GM19372 (cell line): ENCODE measurements around the gene C12orf42.
A peak's percentile ranks its signal among the peaks of the same experiment; 100 is the strongest.
"Not testable (repeated sequence)": the region's sequence is repeated elsewhere in the genome, so short reads cannot be mapped to it uniquely, and the experiment has no call there.

Experiments
- ATAC-seq: cut with Tn5 transposase; IDR thresholded peaks from one replicate; pipeline ENCODE4 v1.9.1; 2021; ENCODE audit warnings: mild to moderate bottlenecking, low read depth, moderate library complexity; ENCODE audit not compliant: unreplicated experiment

C12orf42 gene

DNA sequence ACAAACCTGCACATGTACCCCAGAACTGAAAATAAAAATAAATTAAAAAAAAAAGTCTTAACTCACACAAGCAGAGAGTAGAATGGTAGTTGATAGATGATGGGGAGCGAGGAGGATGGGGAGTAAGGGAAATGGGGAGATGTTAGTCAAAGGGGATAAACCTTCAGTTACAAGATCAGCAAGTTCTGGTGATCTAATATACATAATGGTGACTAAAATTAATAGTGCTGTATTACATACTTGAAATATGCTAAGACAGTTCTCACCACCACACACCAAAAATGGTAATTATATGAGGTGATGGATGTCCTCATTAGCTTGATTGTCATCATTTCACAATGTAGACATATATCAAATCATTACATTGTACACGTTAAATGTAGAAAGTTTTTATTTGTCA, 3.2 kb upstream of the C12orf42 start:
- ATAC-seq = no peak

DNA sequence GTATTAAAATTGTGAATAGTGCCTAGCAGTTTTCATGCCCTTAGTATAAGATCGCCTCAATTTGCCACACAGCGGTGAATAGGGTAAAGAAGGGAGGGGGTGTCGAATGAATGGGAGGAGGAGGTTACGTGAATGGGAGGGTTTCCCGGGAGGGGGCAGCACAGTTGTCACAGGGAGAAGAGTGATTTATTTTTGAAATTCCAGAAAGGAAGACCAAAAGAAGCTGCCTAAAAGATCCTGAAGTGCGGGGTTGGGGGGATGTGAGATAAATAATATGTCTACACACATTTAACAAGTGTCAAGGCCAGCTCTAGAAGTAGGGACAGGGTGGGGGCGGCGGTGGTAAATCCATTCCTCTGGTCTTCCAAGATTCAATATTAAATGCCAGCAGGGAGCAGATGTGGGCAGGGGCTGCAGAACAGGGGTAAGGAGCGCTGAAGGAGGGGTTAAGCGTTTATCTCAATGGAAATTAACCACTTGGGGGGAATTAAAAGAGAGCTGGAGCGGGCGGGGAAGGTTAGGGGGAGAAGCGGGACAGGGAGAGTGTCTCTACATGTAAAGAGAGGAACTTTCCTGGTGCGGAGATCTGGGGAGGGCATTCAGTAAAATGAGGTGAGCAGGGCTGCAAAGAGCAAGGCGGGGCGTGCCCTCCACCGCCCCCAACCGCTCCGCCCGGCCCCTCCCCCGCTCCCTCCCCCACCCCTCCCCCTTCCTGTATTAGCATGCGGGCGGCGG, 867 bp downstream of the C12orf42 start:
- ATAC-seq = no peak

DNA sequence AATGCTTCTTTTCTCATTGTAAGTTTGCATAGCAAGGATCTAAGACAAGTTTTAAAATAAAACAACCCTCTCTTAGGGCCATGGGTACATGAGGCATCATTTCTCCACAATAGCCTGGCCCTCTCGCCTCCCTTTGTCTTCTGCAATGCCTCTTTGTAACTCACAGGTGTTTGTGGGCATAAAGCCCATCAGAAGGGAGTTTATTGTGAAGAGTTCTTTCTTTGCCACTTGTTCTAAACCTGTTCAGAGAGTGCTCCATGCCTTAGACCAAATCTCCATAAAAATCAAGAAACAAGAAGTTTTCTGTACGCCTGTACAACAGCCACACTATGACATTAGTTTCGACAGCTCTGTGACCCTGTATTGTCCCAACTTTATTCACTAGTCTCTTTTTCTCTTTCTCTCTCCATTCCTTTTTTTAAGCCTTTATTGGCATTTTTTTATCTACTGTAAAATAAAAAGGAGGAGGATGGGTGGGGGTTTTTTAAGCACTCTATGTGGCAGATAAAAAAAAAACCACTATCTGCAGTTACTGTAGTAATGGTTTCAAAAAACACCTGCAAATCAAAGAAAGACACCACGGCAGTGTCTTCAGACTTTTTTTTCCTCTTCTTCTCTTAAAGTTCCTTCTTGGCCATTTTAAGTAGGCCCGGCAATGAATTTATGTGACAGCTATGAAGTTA, 1.6 kb downstream of the C12orf42 start:
- no peak for ATAC-seq

DNA sequence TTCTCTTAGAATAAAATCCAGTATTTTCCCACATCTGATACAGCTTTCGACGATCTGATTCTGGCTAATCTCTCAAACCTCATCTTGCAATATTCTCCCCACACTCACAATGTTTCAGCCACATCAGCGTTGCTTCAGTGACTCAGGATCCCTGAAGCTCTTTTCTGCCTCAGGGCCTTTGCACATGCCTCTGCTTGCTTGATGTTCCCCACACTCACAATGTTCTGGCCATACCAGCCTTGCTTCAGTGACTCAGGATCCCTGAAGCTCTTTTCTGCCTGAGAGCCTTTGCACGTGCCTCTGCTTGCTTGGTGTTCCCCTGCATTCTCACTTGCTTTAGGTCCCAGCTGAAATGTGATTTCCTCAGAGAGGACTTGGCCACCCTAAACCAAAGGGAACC, 2.6 kb downstream of the C12orf42 start:
- no peak for ATAC-seq

DNA sequence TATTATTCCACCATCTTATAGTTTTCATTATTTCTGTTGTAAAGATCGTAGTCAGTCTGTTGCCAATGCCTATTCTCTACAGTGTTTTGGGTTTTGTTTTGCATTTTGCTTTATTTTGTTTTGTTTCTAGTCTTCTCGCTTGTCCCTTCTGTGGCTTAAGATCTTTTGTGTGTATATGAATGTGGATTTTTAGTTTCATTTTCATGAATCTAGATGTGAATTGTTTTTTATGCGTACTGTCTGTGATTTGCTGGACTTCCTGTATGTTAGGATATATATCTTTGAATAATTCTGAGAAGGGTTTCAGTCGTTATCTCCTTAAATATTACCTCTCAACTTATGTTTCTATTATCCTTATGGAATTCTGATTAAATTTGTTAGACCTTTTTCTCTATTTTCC, 13.4 kb downstream of the C12orf42 start:
- ATAC-seq = no peak

DNA sequence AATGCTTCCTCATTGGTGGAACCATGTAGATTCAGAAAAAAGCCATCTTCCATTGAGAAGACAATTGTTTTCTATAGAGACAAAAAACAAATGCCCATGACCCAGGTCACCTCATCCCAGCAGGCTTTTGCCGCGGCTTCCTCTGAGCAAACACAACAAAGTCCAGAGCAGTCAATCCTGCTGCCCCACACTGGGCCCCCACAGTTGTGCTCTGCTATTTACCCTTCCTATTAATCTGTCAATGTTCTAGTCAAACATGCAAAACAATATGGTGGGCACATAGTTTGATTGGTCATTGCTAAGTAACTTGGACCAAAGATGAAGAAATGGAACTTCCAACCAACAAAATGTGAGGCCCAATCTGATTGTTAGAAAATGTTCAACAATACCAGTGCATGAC, 20.7 kb downstream of the C12orf42 start:
- no peak for ATAC-seq

DNA sequence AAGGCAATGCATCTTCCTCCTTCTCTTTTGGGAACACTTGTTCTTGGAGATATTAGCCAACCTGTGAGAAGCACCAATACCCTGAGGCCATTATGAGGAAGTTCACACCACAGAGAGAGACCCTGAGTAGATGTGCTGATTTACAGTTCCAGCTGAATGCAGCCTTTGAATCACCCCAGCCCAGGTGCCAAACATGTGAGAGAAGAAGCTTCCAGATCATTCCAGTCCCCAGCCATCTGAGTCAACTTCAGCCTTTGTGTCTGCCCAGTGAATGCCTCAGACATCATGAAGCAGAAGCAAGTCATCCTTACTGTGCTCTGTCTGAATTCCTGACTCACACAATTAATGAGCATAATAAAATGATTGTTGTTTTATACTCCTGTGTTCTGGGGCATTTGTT, 25.1 kb downstream of the C12orf42 start:
- ATAC-seq = no peak

DNA sequence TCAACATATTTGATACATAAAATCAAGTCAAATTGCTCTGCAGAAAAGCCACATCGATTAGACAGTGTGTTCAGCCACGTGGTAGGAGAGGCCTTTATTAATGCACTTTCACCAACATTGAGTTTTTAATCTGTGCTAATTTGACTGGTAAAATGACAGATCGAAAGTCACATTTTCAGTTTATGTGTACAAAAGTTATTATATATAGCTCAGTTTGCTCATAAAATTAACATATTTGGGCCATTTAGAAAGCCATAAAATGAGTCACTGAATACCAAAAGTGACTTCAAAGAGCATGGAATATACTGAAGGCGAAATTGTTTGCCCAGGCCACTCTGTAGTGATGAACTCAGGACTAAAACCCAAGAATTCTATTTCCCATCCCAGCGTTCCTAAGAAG, 26.0 kb downstream of the C12orf42 start:
- no peak for ATAC-seq

DNA sequence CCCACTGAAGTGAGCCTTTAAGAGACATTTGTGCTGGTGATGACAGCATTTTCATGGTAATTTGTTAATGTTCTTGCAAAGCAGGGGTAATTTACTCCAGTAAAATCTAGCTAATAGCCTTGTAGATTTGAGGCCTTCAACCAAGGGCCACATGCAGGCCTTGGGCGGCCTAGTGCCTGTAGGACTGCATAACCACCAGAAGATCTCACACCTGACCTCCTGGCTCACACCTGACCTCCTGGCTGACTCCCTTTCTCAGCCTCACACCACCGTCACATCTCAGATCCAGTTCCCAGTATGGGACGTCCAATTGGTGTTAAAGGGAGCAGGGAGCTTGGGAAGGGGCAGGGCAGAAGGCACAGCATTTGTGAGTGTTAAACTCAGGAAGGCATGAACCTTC, 26.9 kb downstream of the C12orf42 start:
- no peak for ATAC-seq

DNA sequence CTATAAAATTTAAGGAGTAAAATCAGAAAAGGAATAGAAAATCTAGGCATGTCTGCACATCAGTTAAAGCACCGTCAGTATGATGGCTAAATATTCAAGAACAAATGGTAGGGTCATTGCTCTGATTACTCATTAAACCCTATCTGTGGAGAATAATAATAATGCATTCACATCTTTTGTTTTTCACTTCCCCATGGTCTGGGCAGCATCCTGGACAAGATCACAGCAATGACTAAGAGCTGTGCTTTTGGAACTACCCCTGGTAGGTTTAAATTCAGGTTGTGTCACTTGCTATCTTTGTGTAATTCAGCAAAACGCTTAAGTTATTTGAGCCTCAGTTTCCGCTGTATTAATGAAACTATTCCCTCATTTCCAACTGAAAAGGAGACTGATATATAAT, 33.1 kb downstream of the C12orf42 start:
- ATAC-seq = peak; percentile 90

DNA sequence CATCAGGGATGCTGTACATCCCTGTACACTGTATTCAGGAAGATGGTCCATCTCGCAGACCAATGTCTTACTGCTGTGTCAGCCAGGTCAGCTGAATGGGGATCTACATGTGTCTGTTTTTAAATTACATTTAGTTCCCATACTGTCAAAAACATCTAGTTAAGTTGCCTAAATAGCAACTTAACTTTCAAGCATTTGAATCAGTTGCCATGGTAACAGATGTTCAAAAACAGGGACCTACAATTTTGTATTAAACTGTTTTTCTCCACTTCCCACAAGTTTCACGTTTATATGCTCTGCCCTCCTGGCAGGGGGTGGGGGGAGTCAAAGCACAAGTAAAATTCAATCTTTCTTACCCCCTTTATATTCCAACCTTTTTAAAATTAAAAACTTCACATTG, 38.3 kb downstream of the C12orf42 start:
- ATAC-seq = no peak

DNA sequence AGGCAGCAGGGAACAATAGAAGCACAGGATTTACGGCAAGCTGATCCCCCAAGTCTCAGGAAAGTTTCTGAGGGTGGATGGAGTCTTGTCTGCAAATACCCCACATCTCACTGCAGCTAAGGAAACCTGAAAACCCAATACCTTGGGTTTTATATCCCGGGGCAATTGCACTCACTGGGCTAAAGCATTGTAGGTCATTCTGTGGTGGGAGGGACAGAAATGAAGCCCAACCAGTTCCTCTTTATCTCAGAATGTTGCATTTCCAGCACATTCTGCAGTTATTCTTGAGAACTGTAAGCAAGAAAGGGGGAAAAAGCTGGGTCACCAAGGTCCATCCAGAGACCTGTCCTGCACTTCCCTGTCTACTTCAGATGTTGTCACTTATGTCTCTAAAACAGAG, 39.8 kb downstream of the C12orf42 start:
- ATAC-seq = no peak

DNA sequence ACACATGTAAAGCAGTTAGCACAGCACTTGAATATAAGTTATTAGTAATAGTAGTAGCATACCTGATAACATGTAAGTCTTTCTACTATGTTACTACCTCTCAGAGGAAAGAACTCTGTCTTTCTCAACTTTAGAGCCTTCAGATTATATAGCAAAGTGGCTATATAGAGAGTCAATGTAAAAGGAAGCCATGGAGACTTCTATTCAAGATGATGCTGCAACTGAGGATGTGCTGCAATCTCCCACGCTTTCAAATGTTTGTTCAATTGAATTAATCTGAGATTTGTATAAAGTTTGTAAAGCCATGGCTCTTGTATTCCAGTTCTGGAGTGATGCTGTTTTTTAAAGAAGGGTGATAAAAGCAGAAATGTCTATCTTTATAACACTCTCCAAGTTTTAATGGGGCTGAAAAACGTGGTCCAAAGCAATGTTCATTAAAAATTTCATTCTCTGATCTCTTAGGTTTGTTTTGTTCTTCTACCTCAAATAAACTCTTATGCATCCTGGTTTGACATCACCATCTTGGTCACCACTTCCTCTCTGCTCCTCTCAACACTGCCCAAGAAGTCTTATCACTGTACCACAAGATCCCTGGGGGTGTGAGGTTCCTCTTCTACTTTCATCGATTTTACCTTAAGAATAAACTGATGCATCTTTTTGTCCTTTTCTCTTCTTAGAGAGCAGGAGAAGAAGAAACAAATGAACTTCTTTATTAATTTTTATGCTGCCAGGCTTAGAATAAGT, 40.6 kb downstream of the C12orf42 start:
- ATAC-seq = peak; percentile 59

DNA sequence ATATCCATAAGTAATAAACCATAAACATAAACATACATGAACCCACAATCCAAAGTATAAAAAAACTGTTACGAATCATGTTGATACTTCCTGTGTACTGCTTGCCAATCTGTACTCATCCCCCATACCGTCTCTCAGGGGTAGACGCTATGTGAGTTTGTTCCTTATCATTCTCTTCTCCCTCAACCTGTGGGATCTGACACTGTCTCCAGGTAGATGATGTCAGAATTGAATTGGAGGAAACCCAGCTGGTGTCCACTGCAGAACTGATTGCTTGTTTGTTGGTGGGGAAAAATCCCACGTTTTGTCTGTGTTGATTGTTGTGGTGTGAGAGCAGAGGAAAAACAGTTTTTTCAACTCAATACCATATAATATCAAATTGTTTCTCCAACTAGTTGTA, 50.8 kb downstream of the C12orf42 start:
- ATAC-seq = no peak

DNA sequence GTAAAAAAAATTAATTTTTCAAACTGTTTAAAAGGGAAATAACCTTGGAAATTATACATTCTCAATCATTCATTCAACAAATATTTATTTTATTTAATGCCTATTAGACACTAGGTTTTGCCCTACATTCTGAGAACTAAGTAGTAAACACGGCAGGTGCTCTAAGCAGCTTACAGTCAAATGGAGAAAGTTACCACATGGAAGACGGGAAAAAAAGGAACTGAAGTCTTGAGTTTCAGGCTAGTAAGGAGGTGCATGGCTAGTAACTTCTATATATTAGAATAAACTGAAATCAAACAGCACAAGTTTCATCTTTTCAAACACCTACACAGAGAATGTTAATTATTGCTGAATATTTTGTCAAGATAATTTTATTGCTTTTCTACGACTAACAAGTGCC, 52.9 kb downstream of the C12orf42 start:
- no peak for ATAC-seq

DNA sequence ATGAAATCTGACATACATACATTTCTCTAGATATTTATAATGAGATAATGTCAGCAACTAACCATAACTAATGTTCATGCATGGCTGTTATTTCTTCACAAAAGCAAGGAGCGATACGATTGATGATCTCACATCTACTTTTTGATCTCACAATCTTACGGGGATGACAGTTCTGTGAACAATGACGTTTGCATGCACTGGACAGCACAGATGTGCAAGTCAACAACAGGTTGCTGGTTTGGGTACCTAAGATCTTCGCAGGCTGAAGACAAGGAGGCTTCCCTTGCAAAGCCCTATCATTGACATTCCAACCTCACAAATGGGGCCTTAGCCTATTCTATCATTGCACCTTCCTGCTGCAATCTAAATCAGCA, 53.6 kb downstream of the C12orf42 start:
- no peak for ATAC-seq

DNA sequence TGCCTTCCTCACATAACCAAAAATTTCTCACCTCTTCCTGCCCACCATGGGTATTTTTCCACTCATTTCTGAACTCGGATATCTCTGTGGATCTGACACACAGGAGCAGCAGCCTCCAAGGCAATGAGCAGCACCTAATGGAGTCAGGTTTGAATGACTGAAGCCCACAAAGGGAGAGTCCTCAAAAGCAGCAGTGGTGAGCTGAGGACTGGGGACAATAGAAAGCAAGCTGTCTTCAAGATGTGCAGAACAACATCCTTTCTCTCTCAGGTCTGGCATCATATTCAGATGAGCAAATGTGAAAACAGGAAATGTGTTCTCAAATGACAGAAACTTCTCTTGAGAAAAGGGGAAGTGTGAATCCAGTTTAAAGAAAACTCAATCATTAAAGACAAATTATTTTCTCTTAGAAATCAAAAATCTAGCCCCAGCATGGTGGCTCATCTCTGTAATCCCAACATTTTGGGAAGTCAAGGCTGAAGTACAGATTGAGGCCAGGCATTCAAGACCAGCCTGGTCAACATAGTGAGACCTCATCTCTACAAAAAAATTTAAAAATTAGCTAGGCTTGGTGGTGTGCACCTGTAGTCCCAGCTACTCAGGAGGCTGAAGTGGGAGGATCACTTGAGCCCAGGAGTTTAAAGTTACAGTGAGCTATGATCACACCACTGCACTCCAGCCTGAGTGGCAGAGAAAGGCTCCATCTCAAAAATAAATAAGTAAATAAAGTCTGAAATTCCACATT, 54.2 kb downstream of the C12orf42 start:
- peak; percentile 94 for ATAC-seq

DNA sequence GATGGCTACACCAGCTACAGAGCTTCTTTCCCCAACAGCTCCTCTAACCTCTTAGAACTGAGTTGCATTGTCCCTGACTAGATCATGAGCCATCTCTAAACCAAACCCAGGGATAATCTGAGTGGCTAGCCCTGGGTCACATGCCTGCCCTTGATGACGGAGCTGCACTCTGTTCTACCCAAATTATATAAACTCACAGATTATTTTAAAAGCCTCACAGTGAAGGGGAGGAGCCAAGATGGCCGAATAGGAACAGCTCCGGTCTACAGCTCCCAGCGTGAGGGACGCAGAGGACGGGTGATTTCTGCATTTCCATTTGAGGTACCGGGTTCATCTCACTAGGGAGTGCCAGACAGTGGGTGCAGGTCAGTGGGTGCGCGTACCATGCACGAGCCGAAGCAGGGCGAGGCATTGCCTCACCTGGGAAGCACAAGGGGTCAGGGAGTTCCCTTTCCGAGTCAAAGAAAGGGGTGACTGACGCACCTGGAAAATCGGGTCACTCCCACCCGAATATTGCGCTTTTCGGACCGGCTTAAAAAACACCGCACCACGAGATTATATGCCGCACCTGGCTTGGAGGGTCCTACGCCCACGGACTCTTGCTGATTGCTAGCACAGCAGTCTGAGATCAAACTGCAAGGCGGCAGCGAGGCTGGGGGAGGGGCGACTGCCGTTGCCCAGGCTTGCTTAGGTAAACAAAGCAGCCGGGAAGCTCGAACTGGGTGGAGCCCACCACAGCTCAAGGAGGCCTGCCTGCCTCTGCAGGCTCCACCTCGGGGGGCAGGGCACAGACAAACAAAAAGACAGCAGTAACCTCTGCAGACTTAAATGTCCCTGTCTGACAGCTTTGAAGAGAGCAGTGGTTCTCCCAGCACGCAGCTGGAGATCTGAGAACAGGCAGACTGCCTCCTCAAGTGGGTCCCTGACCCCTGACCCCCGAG, 61.3 kb downstream of the C12orf42 start:
- not testable (repeated sequence) for ATAC-seq

DNA sequence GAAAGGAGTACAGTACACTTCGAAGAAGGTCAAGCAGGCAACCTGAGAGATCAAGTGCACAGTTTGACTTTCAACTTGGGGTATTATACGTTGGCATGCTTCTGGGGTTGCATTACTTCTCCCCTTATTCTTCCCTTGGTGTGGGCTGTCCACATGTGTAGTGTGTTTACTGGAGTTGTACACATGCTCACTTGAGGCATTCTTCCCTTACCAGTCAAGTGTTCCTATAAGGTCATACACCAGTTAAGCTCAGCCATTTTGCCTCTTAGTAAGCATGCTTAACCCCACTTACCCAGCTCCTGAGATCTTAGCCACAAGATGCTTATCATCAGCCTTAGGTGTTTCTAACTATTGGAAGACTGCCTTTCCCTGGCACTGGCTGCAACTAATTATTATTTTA, 63.8 kb downstream of the C12orf42 start:
- no peak for ATAC-seq

DNA sequence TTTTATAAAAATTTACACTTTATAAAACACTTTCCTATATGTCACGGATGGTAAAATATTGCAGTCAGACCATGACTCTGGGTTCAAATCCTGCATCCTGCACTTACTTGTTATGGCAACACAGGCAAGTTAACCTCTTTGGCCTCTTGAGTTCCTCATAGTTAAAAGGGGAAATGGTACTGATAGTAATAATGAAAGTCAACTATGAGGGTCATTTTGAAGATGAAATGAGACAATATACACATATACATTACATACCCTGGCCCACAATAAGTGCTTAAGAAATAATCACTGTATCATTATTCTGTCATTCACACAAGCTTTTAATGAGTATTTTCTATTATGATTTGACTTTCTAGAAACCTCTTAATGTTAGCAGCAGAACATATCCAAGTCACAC, 64.4 kb downstream of the C12orf42 start:
- no peak for ATAC-seq
